Peyer's patch (tissue), 4 donors: ENCODE data around the gene PTPRU. TPM values are rescaled to one million over a fixed set of nuclear protein-coding genes. Genes with fewer than 3 reads are reported as not detected.

Experiments
- DNase-seq, 3 donors: peaks; one replicate each; pipeline ENCODE4 v3.0.0-alpha.2; 2017 to 2019
- H3K27ac ChIP-seq, 4 donors: fragments of 200-600 bp; sonication (generic); one replicate each; pipeline ENCODE4 v1.5.1; 2016 to 2019
- H3K27me3 ChIP-seq, 2 donors: fragments of 200-600 bp; sonication (generic); one replicate each; pipeline ENCODE4 v1.5.1; 2019
- H3K36me3 ChIP-seq, 3 donors: fragments of 200-600 bp; sonication (generic); one replicate each; pipeline ENCODE4 v1.5.1; 2016 to 2019
- H3K4me1 ChIP-seq, 4 donors: fragments of 200-600 bp; sonication (generic); one replicate each; pipeline ENCODE4 v1.5.1; 2016 to 2019
- H3K4me3 ChIP-seq, 4 donors: fragments of 200-600 bp; sonication (generic); 1 replicate in 3 of 4; 2 replicates in 1 of 4; pipeline ENCODE4 v1.5.1; 2016 to 2019; ENCODE audit warnings: mild to moderate bottlenecking in 1 of 4
- H3K9me3 ChIP-seq, 4 donors: fragments of 200-600 bp; sonication (generic); one replicate each; pipeline ENCODE4 v1.5.1; 2016 to 2019; ENCODE audit warnings: mild to moderate bottlenecking in 1 of 4
- CTCF ChIP-seq, 6 experiments: fragments of 450-650 bp in 4 of 6; fragments of 200-600 bp in 2 of 6; sonication (generic) in 1 of 6; IDR thresholded peaks; one replicate each; pipeline ENCODE4 v1.5.1; 2017 to 2019; ENCODE audit warnings: antibody characterized with exemption in 6 of 6, mild to moderate bottlenecking in 3 of 6, moderate library complexity in 1 of 6
- POLR2A ChIP-seq, 2 donors: fragments of 450-650 bp; IDR thresholded peaks; one replicate each; pipeline ENCODE4 v1.5.1; 2017; ENCODE audit warnings: antibody characterized with exemption in 2 of 2, mild to moderate bottlenecking in 2 of 2, moderate library complexity in 2 of 2
- total RNA-seq, 4 donors: library from RNA; depleted of rRNA; stranded (reverse); fragments of >200 nt; gene quantifications; one replicate each; pipeline ENCODE4 v1.1.0, GENCODE V29; 2016

The PTPRU gene
- total RNA-seq, 4 donors from 2014 or later: 0.18 to 5.0 (median 4.0) TPM

DNA sequence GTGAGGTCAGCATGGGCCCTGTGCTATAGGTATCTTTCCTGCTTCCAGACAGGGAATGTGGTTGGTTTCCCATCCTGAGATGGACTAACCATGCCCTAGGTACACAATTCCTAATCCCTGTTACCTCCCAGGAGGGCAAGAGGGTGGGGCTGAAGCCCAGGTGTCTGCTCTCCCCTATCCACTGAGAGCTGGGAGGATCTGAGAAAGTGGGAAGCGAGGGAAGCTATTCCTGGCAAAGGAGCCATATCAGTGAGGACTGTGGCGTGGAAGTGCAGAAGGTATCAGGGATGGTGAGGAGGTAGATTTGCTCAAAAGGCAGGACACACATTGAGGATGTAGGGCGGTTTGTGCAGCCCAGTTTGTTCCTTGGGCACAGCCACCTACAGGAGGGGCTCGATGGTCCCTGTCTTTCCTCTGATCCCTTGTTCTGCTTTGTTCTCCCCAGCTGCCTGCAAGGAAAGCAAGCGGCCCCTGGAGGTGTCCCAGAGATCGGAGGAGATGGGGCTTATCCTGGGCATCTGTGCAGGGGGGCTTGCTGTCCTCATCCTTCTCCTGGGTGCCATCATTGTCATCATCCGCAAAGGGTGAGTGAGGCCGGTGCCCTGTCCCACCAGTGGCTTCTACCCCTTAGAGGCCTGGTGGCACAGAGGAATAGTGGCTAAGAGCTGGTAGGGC is 48.1 kb downstream of the PTPRU start:
- Histone ChIP-seq H3K4me3 (no peak overlapping the region), H3K27ac (no peak overlapping the region), H3K27me3 (no peaks in the 10 kb centered on the region), H3K9me3 (no peaks in the 10 kb centered on the region), H3K4me1 (no peaks in the 10 kb centered on the region), H3K36me3 (no peaks in the 10 kb centered on the region)
- DNase-seq: no peak
- TF ChIP-seq POLR2A (IDR thresholded peaks at IDR 0.05): no peak

- DNase-seq: no peak
These were observed 48.7 kb downstream of the PTPRU start for GRCh38 chr1:29284961-29285560.

GRCh38 chr1:29285771-29286170 is 49.4 kb downstream of the PTPRU start:
- no peak for TF ChIP-seq CTCF (IDR thresholded peaks at IDR 0.05)
- TF ChIP-seq POLR2A (IDR thresholded peaks at IDR 0.05): no peak
- Histone ChIP-seq H3K4me1 (no peaks in the 10 kb centered on the region), H3K27me3 (no peaks in the 10 kb centered on the region), H3K36me3 (no peaks in the 10 kb centered on the region), H3K4me3 (no peak overlapping the region), H3K27ac (no peak overlapping the region), H3K9me3 (no peaks in the 10 kb centered on the region)
- no peak for DNase-seq

More at GRCh38 chr1:29284961-29285560, 48.7 kb downstream of the PTPRU start:
- H3K4me3 ChIP-seq: no peak overlapping the region
- H3K27ac ChIP-seq: no peak overlapping the region
- H3K4me1 ChIP-seq: no peaks in the 10 kb centered on the region
- H3K36me3 ChIP-seq: no peaks in the 10 kb centered on the region
- H3K27me3 ChIP-seq: no peaks in the 10 kb centered on the region
- TF ChIP-seq CTCF (IDR thresholded peaks at IDR 0.05) (no peak), POLR2A (IDR thresholded peaks at IDR 0.05) (no peak)
- H3K9me3 ChIP-seq: no peaks in the 10 kb centered on the region

DNA sequence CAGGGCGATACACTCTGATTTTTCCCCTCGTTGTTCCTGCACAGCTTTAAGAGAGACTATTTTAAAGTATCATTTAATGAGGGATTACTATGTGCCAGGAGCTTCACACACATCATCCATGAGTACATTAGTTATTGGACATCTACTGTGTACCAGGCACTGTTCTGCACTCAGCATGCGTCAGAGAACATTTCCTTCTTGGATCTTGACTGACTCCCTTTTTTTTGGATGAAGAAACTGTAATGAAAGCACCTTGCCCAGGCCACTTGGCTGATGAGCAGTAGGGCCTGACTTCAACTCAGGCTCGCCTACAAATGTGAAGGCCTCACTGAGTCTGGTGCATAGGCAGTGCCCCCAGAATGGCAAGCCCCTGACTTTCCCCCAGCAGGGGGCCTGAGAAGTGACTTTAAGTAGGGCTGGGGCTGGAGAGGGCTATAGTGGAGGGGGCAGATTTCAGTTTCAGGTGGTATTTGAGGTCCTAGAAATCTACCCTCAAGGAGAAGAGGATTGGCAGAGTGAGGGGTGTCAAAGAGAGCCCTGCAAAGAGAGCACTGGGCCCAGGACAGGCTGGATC is 50.0 kb downstream of the PTPRU start:
- no peak for DNase-seq

DNA sequence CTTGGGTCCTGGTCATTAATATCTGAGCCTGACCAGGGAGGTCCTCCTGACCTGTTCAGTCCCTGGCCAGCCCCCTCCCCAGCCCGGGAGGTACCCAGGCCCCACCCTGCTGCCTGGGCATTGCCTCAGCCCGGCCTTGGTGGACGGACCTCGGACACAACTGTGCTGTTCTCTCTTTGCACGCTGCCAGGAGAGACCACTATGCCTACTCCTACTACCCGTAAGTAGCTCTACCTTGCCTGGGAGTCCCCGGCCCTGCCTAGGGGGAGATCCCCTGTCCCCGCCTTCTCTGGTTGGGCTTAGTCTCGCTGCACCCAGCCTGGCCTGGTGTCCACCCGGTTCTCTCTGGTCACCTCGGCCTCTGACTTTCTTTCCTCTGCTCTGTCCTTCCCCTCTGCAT is 53.2 kb downstream of the PTPRU start:
- H3K4me1 ChIP-seq: no peaks in the 10 kb centered on the region
- H3K9me3 ChIP-seq: no peaks in the 10 kb centered on the region
- TF ChIP-seq CTCF (IDR thresholded peaks at IDR 0.05): no peak
- no peak for TF ChIP-seq POLR2A (IDR thresholded peaks at IDR 0.05)
- no peak for DNase-seq
- no peak overlapping the region for H3K4me3 ChIP-seq
- H3K36me3 ChIP-seq: no peaks in the 10 kb centered on the region
- H3K27ac ChIP-seq: no peak overlapping the region
- no peaks in the 10 kb centered on the region for H3K27me3 ChIP-seq

More for the DNA sequence above, 50.0 kb downstream of the PTPRU start:
- Histone ChIP-seq H3K27me3 (no peaks in the 10 kb centered on the region), H3K4me1 (no peaks in the 10 kb centered on the region), H3K4me3 (no peak overlapping the region), H3K9me3 (no peaks in the 10 kb centered on the region), H3K36me3 (no peaks in the 10 kb centered on the region), H3K27ac (no peak overlapping the region)
- TF ChIP-seq POLR2A (IDR thresholded peaks at IDR 0.05) (no peak), CTCF (IDR thresholded peaks at IDR 0.05) (no peak)

GRCh38 chr1:29290414-29290985 is 54.2 kb downstream of the PTPRU start:
- Histone ChIP-seq H3K4me3 (no peak overlapping the region), H3K27ac (no peak overlapping the region), H3K36me3 (no peaks in the 10 kb centered on the region), H3K9me3 (no peaks in the 10 kb centered on the region), H3K4me1 (no peaks in the 10 kb centered on the region), H3K27me3 (no peaks in the 10 kb centered on the region)
- TF ChIP-seq CTCF (IDR thresholded peaks at IDR 0.05) (no peak), POLR2A (IDR thresholded peaks at IDR 0.05) (no peak)
- no peak for DNase-seq
